Panc1 (cell line): ENCODE results near the gene PIAS4. TPM values are rescaled to one million over a fixed set of nuclear protein-coding genes. Genes with fewer than 3 reads are reported as not detected.

Source experiments
- ATAC-seq: fragments of 200-7000 bp; cut with Tn5 transposase; 2 replicates; pipeline ENCODE4 v1.9.1; 2020; ENCODE audit warnings: mild to moderate bottlenecking, moderate library complexity
- BruUV-seq: library from RNA; stranded (reverse); fragments of 400-500 nt; replicated peaks from 2 replicates; lab custom pipeline; 2021; lab: Mats Ljungman, UMichigan
- CTCF ChIA-PET: fragments of 300-600 bp; sonication (Branson Sonifier 250); formaldehyde crosslinking; loops from one replicate; lab custom pipeline; 2022; ENCODE audit warnings: antibody characterized with exemption; lab: Charles Lee
- POLR2A ChIA-PET: fragments of 300-600 bp; sonication (Branson Sonifier 250); formaldehyde crosslinking; loops from one replicate; lab custom pipeline; 2022; ENCODE audit warnings: antibody characterized with exemption; lab: Charles Lee
- DNase-seq: peaks from one replicate; pipeline ENCODE4 v3.0.0-alpha.2; 2010; ENCODE audit warnings: low read depth, low spot score
- H3K27ac ChIP-seq: 2 replicates; pipeline ENCODE4 v1.5.1; 2011; ENCODE audit warnings: mild to moderate bottlenecking, low read length, inconsistent platforms
- H3K27me3 ChIP-seq: fragments of 200-500 bp; sonication (Bioruptor generic); 2 replicates; pipeline ENCODE4 v1.6.0; 2014; ENCODE audit warnings: low read length, inconsistent platforms; ENCODE audit not compliant: control insufficient read depth, insufficient read depth
- H3K36me3 ChIP-seq: fragments of 200-500 bp; sonication (Bioruptor generic); 2 replicates; pipeline ENCODE4 v1.5.1; 2014; ENCODE audit warnings: inconsistent platforms, mild to moderate bottlenecking, low read length, moderate library complexity; ENCODE audit not compliant: control insufficient read depth, insufficient read depth
- H3K4me1 ChIP-seq: 2 replicates; pipeline ENCODE4 v1.5.1; 2011; ENCODE audit warnings: inconsistent platforms, mild to moderate bottlenecking, low read length, moderate library complexity; ENCODE audit not compliant: control insufficient read depth, insufficient read depth
- H3K4me3 ChIP-seq, 2 experiments: 2 replicates each; pipeline ENCODE4 v1.5.1; 2011 to 2012; ENCODE audit warnings: low read depth in 2 of 2, low read length in 2 of 2, mild to moderate bottlenecking in 2 of 2, inconsistent platforms in 1 of 2, moderate library complexity in 1 of 2
- H3K9me3 ChIP-seq: fragments of 200-500 bp; sonication (Bioruptor generic); 2 replicates; pipeline ENCODE4 v1.5.1; 2014; ENCODE audit warnings: low read depth, mild to moderate bottlenecking, inconsistent platforms, low read length, moderate library complexity; ENCODE audit not compliant: control insufficient read depth, insufficient read depth
- CTCF ChIP-seq: fragments of 450-650 bp; IDR thresholded peaks from 2 replicates; pipeline ENCODE4 v1.5.1; 2017; ENCODE audit warnings: mild to moderate bottlenecking
- POLR2AphosphoS5 ChIP-seq: IDR thresholded peaks from 2 replicates; pipeline ENCODE4 v1.6.1; 2012; ENCODE audit warnings: mild to moderate bottlenecking, low read depth, low read length, moderate library complexity
- REST ChIP-seq, 2 experiments: IDR thresholded peaks; 2 replicates each; pipeline ENCODE4 v1.6.1; 2011 to 2012; ENCODE audit warnings: low read depth in 2 of 2, control low read depth in 1 of 2, low read length in 1 of 2, mild to moderate bottlenecking in 1 of 2, moderate library complexity in 1 of 2; ENCODE audit not compliant: insufficient read depth in 1 of 2
- SIN3A ChIP-seq: IDR thresholded peaks from 2 replicates; pipeline ENCODE4 v1.6.1; 2012; ENCODE audit warnings: low read depth, mild to moderate bottlenecking, low read length, moderate library complexity, borderline replicate concordance; ENCODE audit not compliant: insufficient read depth
- TCF7L2 ChIP-seq: IDR thresholded peaks from 2 replicates; pipeline ENCODE4 v1.6.1; 2011; ENCODE audit warnings: mild to moderate bottlenecking, low read depth, low read length, inconsistent platforms
- in situ Hi-C: cut with HindIII; loops from 2 replicates; pipeline ENCODE4 v1.10.0; 2016; ENCODE audit warnings: low sequenced_read_pairs, low pct_unique_long_range_greater_than_20kb
- intact Hi-C: fragments of 100-400 bp; cut with micrococcal nuclease; formaldehyde crosslinking; loops from one replicate; pipeline ENCODE4 v1.10.0; 2022; ENCODE audit not compliant: unreplicated experiment
- total RNA-seq: library from RNA; stranded (reverse); gene quantifications from one replicate; pipeline ENCODE4 v1.2.1, GENCODE V29; 2021; ENCODE audit not compliant: unreplicated experiment

PIAS4 gene
- total RNA-seq, 1 experiment from 2014 or later: 36.7 TPM

GRCh38 chr19:4065430-4066175 is 58.1 kb downstream of the PIAS4 start:
- Histone ChIP-seq H3K9me3 (no peaks in the 10 kb centered on the region), H3K27ac (no peak overlapping the region), H3K36me3 (no peaks in the 10 kb centered on the region; the same call in 1 of the 2 replicates), H3K27me3 (no peaks in the 10 kb centered on the region), H3K4me3 (peak overlapping the region; percentile 55 to 67), H3K4me1 (peaks cover 26% of the 10 kb centered on the region)
- in situ Hi-C loops: no loop called here
- TF ChIP-seq CTCF (no peak), POLR2AphosphoS5 (no peak), REST (IDR thresholded peaks at IDR 0.05; ENCODE audit: insufficient read depth in 1 of 2, low read depth in 2 of 2, low read length in 1 of 2) (no peak), TCF7L2 (no peak), SIN3A (no peak)
- no TSS peak for BruUV-seq
- ChIA-PET POLR2A (no interaction called here), CTCF (no interaction called here)
- intact Hi-C loops: no loop called here
- peak; percentile 18 for DNase-seq
- peak; percentile 82 for ATAC-seq

GRCh38 chr19:4066176-4066606 is 58.7 kb downstream of the PIAS4 start:
- Histone ChIP-seq H3K4me1 (peaks cover 21% of the 10 kb centered on the region), H3K27me3 (no peaks in the 10 kb centered on the region), H3K4me3 (peak overlapping the region; percentile 55 to 59), H3K27ac (peak overlapping the region; percentile 39; the same call in 1 of the 2 replicates), H3K9me3 (no peaks in the 10 kb centered on the region), H3K36me3 (no peaks in the 10 kb centered on the region; the same call in 1 of the 2 replicates)
- ATAC-seq (no peak), DNase-seq (no peak)
- TF ChIP-seq REST (IDR thresholded peaks at IDR 0.05; ENCODE audit: insufficient read depth in 1 of 2, low read depth in 2 of 2, low read length in 1 of 2) (no peak), SIN3A (no peak), POLR2AphosphoS5 (no peak), TCF7L2 (no peak)
- in situ Hi-C loops (no loop called here), intact Hi-C loops (no loop called here)
- POLR2A ChIA-PET: no interaction called here
- CTCF ChIA-PET: no interaction called here
- no TSS peak for BruUV-seq
